H9 (cell line): ENCODE results near the gene PARP9. TPM values are rescaled to one million over a fixed set of nuclear protein-coding genes. Genes with fewer than 3 reads are reported as not detected.

ENCODE experiments used
- DNase-seq: peaks from one replicate; pipeline ENCODE4 v3.0.0-alpha.2; 2017
- H2AFZ ChIP-seq: one replicate; pipeline ENCODE4 v1.6.1; 2013; ENCODE audit warnings: mild to moderate bottlenecking, low read length, control low read depth, moderate library complexity
- H2AK5ac ChIP-seq: 2 replicates; pipeline ENCODE4 v1.6.1; 2013; ENCODE audit warnings: low read length, control low read depth, mixed read lengths; ENCODE audit not compliant: insufficient read length
- H2BK120ac ChIP-seq: one replicate; pipeline ENCODE4 v1.6.1; 2013; ENCODE audit warnings: low read depth, mild to moderate bottlenecking, low read length, control low read depth, inconsistent platforms; ENCODE audit not compliant: poor library complexity, severe bottlenecking
- H2BK12ac ChIP-seq: 2 replicates; pipeline ENCODE4 v1.6.1; 2013; ENCODE audit warnings: low read length, control low read depth, mixed read lengths, low read depth; ENCODE audit not compliant: insufficient read length
- H2BK15ac ChIP-seq: 2 replicates; pipeline ENCODE4 v1.6.1; 2013; ENCODE audit warnings: low read depth, low read length, control low read depth
- H2BK20ac ChIP-seq: one replicate; pipeline ENCODE4 v1.6.1; 2013; ENCODE audit warnings: low read depth, mild to moderate bottlenecking, low read length, control low read depth, inconsistent platforms; ENCODE audit not compliant: poor library complexity, severe bottlenecking
- H2BK5ac ChIP-seq: 2 replicates; pipeline ENCODE4 v1.6.1; 2013; ENCODE audit warnings: low read length, control low read depth, mixed read lengths; ENCODE audit not compliant: insufficient read length
- H3K14ac ChIP-seq: 2 replicates; pipeline ENCODE4 v1.6.1; 2013; ENCODE audit warnings: low read length, control low read depth; ENCODE audit not compliant: insufficient read depth
- H3K18ac ChIP-seq: 2 replicates; pipeline ENCODE4 v1.6.1; 2013; ENCODE audit warnings: low read depth, mild to moderate bottlenecking, mixed read lengths, low read length, control low read depth; ENCODE audit not compliant: insufficient read length
- H3K23ac ChIP-seq: 2 replicates; pipeline ENCODE4 v1.6.1; 2013; ENCODE audit warnings: low read length, control low read depth, mixed read lengths, low read depth; ENCODE audit not compliant: insufficient read length
- H3K23me2 ChIP-seq: 2 replicates; pipeline ENCODE4 v1.6.1; 2013; ENCODE audit warnings: low read depth, mild to moderate bottlenecking, mixed read lengths, low read length, control low read depth; ENCODE audit not compliant: insufficient read length, poor library complexity, severe bottlenecking
- H3K27ac ChIP-seq: 2 replicates; pipeline ENCODE4 v1.5.1; 2013; ENCODE audit warnings: low read length, control low read depth, mixed read lengths, low read depth; ENCODE audit not compliant: insufficient read length
- H3K27me3 ChIP-seq: 2 replicates; pipeline ENCODE4 v1.6.1; 2013; ENCODE audit warnings: low read length, control low read depth, inconsistent platforms; ENCODE audit not compliant: insufficient read depth
- H3K4ac ChIP-seq: 2 replicates; pipeline ENCODE4 v1.6.1; 2013; ENCODE audit warnings: low read depth, mild to moderate bottlenecking, control low read depth, inconsistent platforms, low read length, moderate library complexity
- H3K4me1 ChIP-seq: 2 replicates; pipeline ENCODE4 v1.6.1; 2013; ENCODE audit warnings: low read length, control low read depth, inconsistent platforms; ENCODE audit not compliant: insufficient read depth
- H3K4me2 ChIP-seq: 2 replicates; pipeline ENCODE4 v1.6.1; 2013; ENCODE audit warnings: low read length, control low read depth, mixed read lengths; ENCODE audit not compliant: insufficient read length, insufficient read depth
- H3K56ac ChIP-seq: 2 replicates; pipeline ENCODE4 v1.6.1; 2013; ENCODE audit warnings: low read depth, mild to moderate bottlenecking, mixed read lengths, low read length, control low read depth; ENCODE audit not compliant: insufficient read length
- H3K79me1 ChIP-seq: 2 replicates; pipeline ENCODE4 v1.6.1; 2013; ENCODE audit warnings: low read depth, mild to moderate bottlenecking, moderate library complexity, low read length, control low read depth, inconsistent platforms; ENCODE audit not compliant: insufficient read depth, poor library complexity, severe bottlenecking
- H3K79me2 ChIP-seq: 2 replicates; pipeline ENCODE4 v1.6.1; 2013; ENCODE audit warnings: low read length, control low read depth, inconsistent platforms; ENCODE audit not compliant: insufficient read depth
- H3K9ac ChIP-seq: 2 replicates; pipeline ENCODE4 v1.6.1; 2013; ENCODE audit warnings: low read length, control low read depth, mixed read lengths; ENCODE audit not compliant: insufficient read length; ENCODE audit errors: extremely low read depth
- H3K9me3 ChIP-seq: one replicate; pipeline ENCODE4 v1.6.1; 2013; ENCODE audit warnings: low read depth, low read length, inconsistent platforms; ENCODE audit not compliant: control insufficient read depth
- H3T11ph ChIP-seq: one replicate; pipeline ENCODE4 v1.6.1; 2013; ENCODE audit warnings: mild to moderate bottlenecking, low read length, control low read depth, inconsistent platforms
- H4K20me1 ChIP-seq: one replicate; pipeline ENCODE4 v1.6.1; 2013; ENCODE audit not compliant: control insufficient read depth, insufficient read length, insufficient read depth
- H4K5ac ChIP-seq: 2 replicates; pipeline ENCODE4 v1.6.1; 2013; ENCODE audit warnings: low read depth, mild to moderate bottlenecking, mixed read lengths, low read length, control low read depth; ENCODE audit not compliant: insufficient read length
- H4K8ac ChIP-seq: replicated peaks from 2 replicates; pipeline ENCODE4 v1.6.1; 2013; ENCODE audit warnings: low read length, control low read depth, mixed read lengths, low read depth; ENCODE audit not compliant: insufficient read length
- H4K91ac ChIP-seq: 2 replicates; pipeline ENCODE4 v1.6.1; 2013; ENCODE audit warnings: low read depth, mild to moderate bottlenecking, moderate library complexity, mixed read lengths, low read length, control low read depth; ENCODE audit not compliant: insufficient read length
- H3K27ac Mint-ChIP-seq, 3 experiments: 2 replicates in 2 of 3; 3 replicates in 1 of 3; pipeline ENCODE4 v1.8.0; 2020 to 2021; ENCODE audit warnings: mixed read lengths in 3 of 3, mild to moderate bottlenecking in 1 of 3, moderate library complexity in 1 of 3
- H3K27me3 Mint-ChIP-seq: 2 replicates; pipeline ENCODE4 v1.8.0; 2021; ENCODE audit warnings: low read depth, mild to moderate bottlenecking, moderate library complexity, mixed read lengths
- H3K36me3 Mint-ChIP-seq, 3 experiments: 2 replicates in 2 of 3; 3 replicates in 1 of 3; pipeline ENCODE4 v1.8.0; 2020 to 2021; ENCODE audit warnings: low read depth in 3 of 3, mixed read lengths in 3 of 3; ENCODE audit not compliant: insufficient read depth in 1 of 3
- H3K4me1 Mint-ChIP-seq, 2 experiments: 2 replicates each; pipeline ENCODE4 v1.8.0; 2020; ENCODE audit warnings: mixed read lengths in 2 of 2
- H3K4me3 Mint-ChIP-seq, 2 experiments: 2 replicates in 1 of 2; 3 replicates in 1 of 2; pipeline ENCODE4 v1.8.0; 2020 to 2021; ENCODE audit warnings: mild to moderate bottlenecking in 2 of 2, mixed read lengths in 2 of 2, moderate library complexity in 1 of 2
- H3K9me3 Mint-ChIP-seq, 2 experiments: 2 replicates in 1 of 2; 3 replicates in 1 of 2; pipeline ENCODE4 v1.8.0; 2020; ENCODE audit warnings: mild to moderate bottlenecking in 2 of 2, mixed read lengths in 2 of 2, moderate library complexity in 1 of 2
- CTCF ChIP-seq: fragments of 200-600 bp; sonication (generic); conservative IDR thresholded peaks from 3 replicates; pipeline ENCODE4 v1.8.0; 2021; ENCODE audit warnings: antibody characterized with exemption, mild to moderate bottlenecking
- total RNA-seq: library from RNA; stranded (reverse); gene quantifications from 2 replicates; pipeline ENCODE4 v1.2.1, GENCODE V29; 2021

PARP9 gene
- total RNA-seq, 1 experiment from 2014 or later = 3.4 TPM

GRCh38 chr3:122519693-122520092, 44.4 kb downstream of the PARP9 start:
- Histone ChIP-seq H3K23me2 (peaks cover 3% of the 10 kb centered on the region), H2BK120ac (no peak overlapping the region), H2BK15ac (no peak overlapping the region), H2BK12ac (no peak overlapping the region), H2BK5ac (no peak overlapping the region), H3K23ac (no peak overlapping the region), H3K9ac (no peak overlapping the region), H3K9me3 (no peaks in the 10 kb centered on the region), H2AFZ (no peak overlapping the region), H4K91ac (no peak overlapping the region), H4K20me1 (no peaks in the 10 kb centered on the region), H3K18ac (no peak overlapping the region), H3K27ac (no peak overlapping the region), H3K56ac (no peak overlapping the region), H2AK5ac (no peak overlapping the region), H2BK20ac (no peak overlapping the region), H3K14ac (no peak overlapping the region), H3K4me2 (no peak overlapping the region), H3K27me3 (no peaks in the 10 kb centered on the region), H3K79me2 (no peaks in the 10 kb centered on the region), H4K5ac (no peak overlapping the region), H3T11ph (no peak overlapping the region), H3K4me1 (no peaks in the 10 kb centered on the region), H4K8ac (no peak overlapping the region), H3K79me1 (no peaks in the 10 kb centered on the region), H3K4ac (no peak overlapping the region)
- DNase-seq = no peak
- TF ChIP-seq CTCF = no peak
- Mint-ChIP-seq H3K4me1 (peaks cover 2 to 3% of the 10 kb centered on the region in 2 experiments; a peak in 1 of 4 replicates), H3K4me3 (no peak overlapping the region), H3K27ac (no peak overlapping the region; a peak in 1 of 7 replicates), H3K9me3 (no peaks in the 10 kb centered on the region; a peak in 1 of 5 replicates), H3K36me3 (no peaks in the 10 kb centered on the region), H3K27me3 (no peaks in the 10 kb centered on the region; the same call in 1 of the 2 replicates)
